ENCODE measurements around the gene NKAIN2.
"Not testable (repeated sequence)": the region's sequence is repeated elsewhere in the genome, so short reads cannot be mapped to it uniquely, and the experiment has no call there.

NKAIN2 gene

DNA sequence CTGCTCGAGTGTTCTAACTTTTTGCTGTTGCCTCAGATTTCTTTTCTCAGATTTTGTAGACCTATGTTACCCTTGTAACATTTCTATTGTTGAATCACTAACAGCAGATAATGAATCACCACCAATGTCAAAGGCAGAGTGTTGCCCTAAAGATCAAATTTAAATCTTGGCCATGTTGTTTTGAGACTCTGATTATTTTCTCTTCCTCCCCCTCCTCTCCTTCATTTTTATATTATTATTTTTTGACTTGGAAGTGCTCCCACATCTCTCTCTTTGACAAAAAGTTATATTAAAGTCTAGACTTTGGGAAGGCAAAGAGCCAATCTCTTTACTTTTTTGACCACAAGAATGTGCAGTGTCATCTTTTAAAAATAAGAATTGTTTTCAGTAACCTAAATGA, 422.7 kb downstream of the NKAIN2 start:
- TF ChIP-seq ZFX (IDR thresholded peaks at IDR 0.05) = no peak
- TF ChIP-seq, protein P1, sequence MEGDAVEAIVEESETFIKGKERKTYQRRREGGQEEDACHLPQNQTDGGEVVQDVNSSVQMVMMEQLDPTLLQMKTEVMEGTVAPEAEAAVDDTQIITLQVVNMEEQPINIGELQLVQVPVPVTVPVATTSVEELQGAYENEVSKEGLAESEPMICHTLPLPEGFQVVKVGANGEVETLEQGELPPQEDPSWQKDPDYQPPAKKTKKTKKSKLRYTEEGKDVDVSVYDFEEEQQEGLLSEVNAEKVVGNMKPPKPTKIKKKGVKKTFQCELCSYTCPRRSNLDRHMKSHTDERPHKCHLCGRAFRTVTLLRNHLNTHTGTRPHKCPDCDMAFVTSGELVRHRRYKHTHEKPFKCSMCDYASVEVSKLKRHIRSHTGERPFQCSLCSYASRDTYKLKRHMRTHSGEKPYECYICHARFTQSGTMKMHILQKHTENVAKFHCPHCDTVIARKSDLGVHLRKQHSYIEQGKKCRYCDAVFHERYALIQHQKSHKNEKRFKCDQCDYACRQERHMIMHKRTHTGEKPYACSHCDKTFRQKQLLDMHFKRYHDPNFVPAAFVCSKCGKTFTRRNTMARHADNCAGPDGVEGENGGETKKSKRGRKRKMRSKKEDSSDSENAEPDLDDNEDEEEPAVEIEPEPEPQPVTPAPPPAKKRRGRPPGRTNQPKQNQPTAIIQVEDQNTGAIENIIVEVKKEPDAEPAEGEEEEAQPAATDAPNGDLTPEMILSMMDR (conservative IDR thresholded peaks at IDR 0.05) = no peak
- no peak overlapping the region for H3K27ac ChIP-seq

- no peak for TF ChIP-seq ZFX (IDR thresholded peaks at IDR 0.05)
- TF ChIP-seq, protein P1 (conservative IDR thresholded peaks at IDR 0.05) = no peak
- H3K27ac ChIP-seq = no peak overlapping the region
Measured at GRCh38 chr6:124233221-124233620, 429.6 kb downstream of the NKAIN2 start.

DNA sequence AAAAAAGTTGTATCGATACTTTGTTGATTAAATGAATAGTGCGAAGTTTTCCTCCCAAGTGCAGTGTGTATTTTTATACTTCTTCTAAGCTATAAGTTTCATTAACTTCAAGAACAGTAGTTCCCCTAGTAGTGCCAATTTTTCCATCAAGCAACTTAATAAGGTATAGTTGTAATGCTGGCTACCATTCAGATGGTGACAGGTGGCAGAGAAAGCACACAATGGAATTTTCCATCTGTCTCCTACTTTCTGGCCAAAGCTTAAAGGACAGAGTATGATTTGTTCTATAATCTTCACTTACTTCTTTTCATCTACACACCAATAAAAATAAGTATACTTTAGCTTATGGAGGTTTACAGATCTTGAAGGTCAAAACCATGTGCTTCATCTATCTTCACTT, 431.1 kb downstream of the NKAIN2 start:
- TF ChIP-seq, protein P1 (conservative IDR thresholded peaks at IDR 0.05) = no peak
- no peak for TF ChIP-seq ZFX (IDR thresholded peaks at IDR 0.05)
- H3K27ac ChIP-seq = no peak overlapping the region

GRCh38 chr6:124237911-124238310, 434.2 kb downstream of the NKAIN2 start:
- no peak for TF ChIP-seq ZFX (IDR thresholded peaks at IDR 0.05)
- TF ChIP-seq, protein P1 (conservative IDR thresholded peaks at IDR 0.05) = no peak
- no peak overlapping the region for H3K27ac ChIP-seq

DNA sequence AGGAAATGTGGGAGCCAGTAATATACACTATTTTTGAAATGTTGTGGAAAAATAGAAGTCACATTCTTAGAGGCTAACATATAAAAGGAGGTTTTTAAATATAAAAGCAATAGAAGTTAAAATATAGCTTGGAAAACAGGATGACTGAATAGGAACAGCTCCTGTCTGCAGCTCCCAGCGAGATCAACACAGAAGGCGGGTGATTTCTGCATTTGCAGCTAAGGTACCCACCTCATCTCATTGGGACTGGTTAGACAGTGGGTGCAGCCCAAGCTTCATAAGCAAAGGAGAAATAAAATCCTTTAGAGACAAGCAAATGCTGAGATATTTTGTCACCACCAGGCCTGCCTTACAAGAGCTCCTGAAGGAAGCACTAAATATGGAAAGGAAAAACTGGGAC, 434.7 kb downstream of the NKAIN2 start:
- not testable (repeated sequence) for H3K27ac ChIP-seq

DNA sequence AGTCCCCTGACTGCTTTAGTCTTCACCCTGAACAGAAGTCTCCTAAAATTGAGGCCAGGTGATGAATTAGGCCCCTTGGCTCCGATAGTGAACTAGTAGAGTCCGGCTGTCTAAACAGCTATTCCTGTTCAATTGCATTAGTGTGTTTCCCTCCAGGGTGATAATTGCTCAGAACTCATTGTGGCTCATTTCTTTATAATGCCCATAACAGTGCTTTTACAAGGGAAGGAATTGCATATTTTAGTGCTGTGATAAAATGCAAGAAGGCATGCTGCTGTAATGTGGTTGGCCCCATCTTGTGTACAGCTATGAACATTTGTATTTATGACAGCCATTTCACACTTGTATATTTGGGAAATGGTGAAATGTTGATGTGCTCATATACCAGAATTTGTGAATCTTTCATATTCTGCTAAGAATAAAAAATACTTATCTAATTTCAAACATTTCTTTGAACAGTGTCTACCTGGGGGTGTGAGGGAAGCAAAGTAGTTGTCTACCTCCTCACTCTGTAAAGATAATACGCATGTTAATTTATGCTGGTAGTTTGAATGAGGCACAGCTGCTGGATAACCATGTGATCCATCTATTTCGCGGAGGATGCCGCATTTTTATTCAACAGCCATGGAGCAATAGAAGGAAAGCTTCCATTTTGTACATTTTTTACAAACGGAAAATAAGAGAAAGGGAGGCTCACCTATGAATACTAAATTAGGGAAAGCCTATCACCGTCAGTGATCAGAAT, 451.4 kb downstream of the NKAIN2 start:
- TF ChIP-seq, protein P1 (conservative IDR thresholded peaks at IDR 0.05) = no peak
- no peak for TF ChIP-seq ZFX (IDR thresholded peaks at IDR 0.05)
- no peak overlapping the region for H3K27ac ChIP-seq

DNA sequence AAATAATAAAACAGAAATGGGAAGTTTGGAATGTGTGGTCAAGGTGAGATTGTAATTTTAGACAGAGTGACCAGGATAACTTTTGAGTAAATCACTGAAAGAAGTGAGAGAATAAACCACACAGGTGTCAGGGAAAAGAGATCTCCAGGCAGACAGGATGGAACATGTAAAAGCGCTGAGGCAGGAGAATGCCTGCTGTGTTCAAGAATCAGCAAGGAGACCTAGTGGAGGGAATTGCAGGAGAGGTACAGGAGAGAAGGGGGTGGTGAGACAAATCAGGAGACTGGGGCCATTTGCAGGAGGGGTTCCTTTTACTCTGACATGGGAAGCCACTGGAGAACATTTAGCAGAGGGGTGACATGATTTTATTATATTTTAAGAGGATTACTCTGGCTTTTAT, 456.7 kb downstream of the NKAIN2 start:
- TF ChIP-seq ZFX (IDR thresholded peaks at IDR 0.05) = no peak
- TF ChIP-seq, protein P1 (conservative IDR thresholded peaks at IDR 0.05) = no peak
- H3K27ac ChIP-seq = no peak overlapping the region

DNA sequence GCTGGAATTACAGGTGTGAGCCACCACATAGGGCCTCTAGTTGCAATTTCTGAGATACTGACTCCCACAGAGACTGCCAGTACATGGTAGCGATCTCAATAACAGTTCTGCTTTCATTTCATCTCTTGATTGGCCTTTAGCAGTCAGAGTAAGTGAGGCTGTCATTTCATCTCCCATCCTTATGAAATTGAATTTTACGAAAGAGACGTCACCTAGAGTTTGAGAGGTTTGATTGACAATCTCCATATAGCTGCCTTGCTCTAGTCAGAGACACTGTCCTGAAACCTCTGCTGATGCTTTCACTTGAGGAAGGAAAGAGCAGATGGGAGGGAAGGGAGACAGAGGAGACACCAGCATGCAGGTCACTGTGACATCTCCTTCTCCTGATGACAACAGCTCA, 466.1 kb downstream of the NKAIN2 start:
- no peak overlapping the region for H3K27ac ChIP-seq
- TF ChIP-seq, protein P1 (conservative IDR thresholded peaks at IDR 0.05) = no peak
- TF ChIP-seq ZFX (IDR thresholded peaks at IDR 0.05) = no peak

Data from C4-2B (cell line).